ENCODE results near the gene CINP.
A peak's percentile ranks its signal among the peaks of the same experiment; 100 is the strongest.
"Not testable (repeated sequence)": the region's sequence is repeated elsewhere in the genome, so short reads cannot be mapped to it uniquely, and the experiment has no call there.

CINP gene

GRCh38 chr14:102319351-102320032 lies 43.2 kb downstream of the CINP start, which contains the start of gene ZNF839:
Gene ZNF839, plus strand, starts transcription at chr14:102319746. Its CDS starts 20 bp downstream, at chr14:102319766.
- DNase-seq, result peak; percentile 97

- DNase-seq, result no peak
These were observed 43.9 kb downstream of the CINP start for GRCh38 chr14:102318781-102319276.

GRCh38 chr14:102317564-102318248 lies 45.0 kb downstream of the CINP start:
- DNase-seq, result peak; percentile 43

GRCh38 chr14:102316743-102317563 lies 45.7 kb downstream of the CINP start:
- DNase-seq, result peak; percentile 93

- peak; percentile 36 for DNase-seq
These were observed 46.4 kb downstream of the CINP start for GRCh38 chr14:102316338-102316742.

GRCh38 chr14:102315121-102315520 lies 47.6 kb downstream of the CINP start:
- DNase-seq, result no peak

GRCh38 chr14:102314242-102315011 lies 48.3 kb downstream of the CINP start:
- peak; percentile 88 for DNase-seq

GRCh38 chr14:102304611-102305506 lies 57.8 kb downstream of the CINP start, which contains the start of gene MOK:
Gene MOK, minus strand, starts transcription at chr14:102305164. Its CDS starts 196 bp downstream, at chr14:102304968.
- peak; percentile 95 for DNase-seq

- DNase-seq, result no peak
These were observed 59.0 kb downstream of the CINP start for GRCh38 chr14:102303664-102304063.

GRCh38 chr14:102298303-102299070 lies 64.2 kb downstream of the CINP start:
- not testable (repeated sequence) for DNase-seq
